ENCODE measurements around the gene ZSWIM2. TPM values are rescaled to one million over a fixed set of nuclear protein-coding genes. Genes with fewer than 3 reads are reported as not detected.

The ZSWIM2 gene
- total RNA-seq, result not detected in 2 replicates

GRCh38 chr2:186848873-186849578 lies at the start of gene ZSWIM2:
Gene ZSWIM2 (minus strand): TSS chr2:186849170. CDS start chr2:186849130, 40 bp downstream.

Other genes starting within 250 kb of the ZSWIM2 start
- 22.5 and 29.9 TPM in 2 replicates for gene FAM171B, start 155.1 kb downstream of the ZSWIM2 start, total RNA-seq

Measured in thoracic aorta endothelial cell (primary cell).